ENCODE data around the gene PDPK1. TPM values are rescaled to one million over a fixed set of nuclear protein-coding genes. Genes with fewer than 3 reads are reported as not detected.
A peak's percentile ranks its signal among the peaks of the same experiment; 100 is the strongest.
"Not testable (repeated sequence)": the region's sequence is repeated elsewhere in the genome, so short reads cannot be mapped to it uniquely, and the experiment has no call there.

The PDPK1 gene
- total RNA-seq, 1 donor from 2014 or later: 26.1 TPM

DNA sequence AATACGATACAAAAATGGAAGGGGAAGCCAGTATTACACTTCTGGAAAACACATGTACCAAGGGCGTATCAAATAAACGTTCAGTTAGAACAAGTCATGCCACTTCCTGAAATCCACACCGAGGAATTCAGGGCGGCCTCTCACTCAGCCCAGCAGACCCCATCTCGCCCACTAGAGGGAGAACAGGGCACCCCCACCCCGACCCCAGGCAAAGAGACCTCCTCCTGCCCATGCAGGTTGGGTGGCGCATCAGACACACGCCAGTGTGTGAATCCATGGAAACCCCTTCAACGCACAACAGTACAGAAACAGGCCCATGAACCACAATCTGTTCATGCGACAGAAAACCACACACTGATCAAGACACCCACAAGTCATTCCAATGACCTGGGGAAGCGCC, 81.8 kb downstream of the PDPK1 start:
- ATAC-seq: not testable (repeated sequence)

DNA sequence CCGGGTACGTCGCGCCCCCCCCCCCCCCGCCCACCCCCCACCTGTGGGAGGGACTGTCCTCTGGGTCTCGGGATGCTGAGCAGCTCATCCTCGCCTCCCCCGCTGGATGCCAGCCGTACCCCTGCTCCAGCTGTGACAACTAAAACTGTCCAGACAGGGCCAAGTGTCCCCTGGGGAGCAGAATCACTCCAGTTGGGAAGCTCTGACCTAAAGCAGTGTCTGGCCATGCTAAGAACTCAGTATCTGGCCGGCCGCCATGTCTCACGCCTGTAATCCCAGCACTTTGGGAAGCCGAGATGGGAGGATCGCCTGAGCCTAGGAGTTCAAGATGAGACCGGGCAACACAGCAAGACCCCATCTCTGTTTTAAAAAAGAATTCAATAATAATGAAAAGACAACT, 83.0 kb downstream of the PDPK1 start:
- ATAC-seq: not testable (repeated sequence)

DNA sequence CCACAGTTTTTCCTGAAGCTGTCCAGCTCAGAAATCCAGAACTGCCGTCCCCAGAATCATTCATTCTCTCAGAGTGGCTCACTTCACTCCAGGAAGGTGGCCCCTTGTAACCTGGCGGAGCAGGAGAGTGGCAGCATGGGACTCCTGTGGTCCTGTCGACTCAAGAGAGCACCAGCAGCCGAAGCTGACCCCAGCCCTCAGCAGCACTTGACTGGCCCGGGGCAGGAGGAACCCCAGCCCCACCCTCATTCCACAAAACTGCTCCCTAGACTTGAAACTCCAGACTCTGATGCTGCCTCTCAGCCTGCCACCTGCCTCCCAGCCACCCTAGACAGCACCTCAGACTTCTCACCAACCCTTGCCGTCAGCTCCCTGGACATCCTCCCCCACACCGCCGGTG, 83.6 kb downstream of the PDPK1 start:
- not testable (repeated sequence) for ATAC-seq

DNA sequence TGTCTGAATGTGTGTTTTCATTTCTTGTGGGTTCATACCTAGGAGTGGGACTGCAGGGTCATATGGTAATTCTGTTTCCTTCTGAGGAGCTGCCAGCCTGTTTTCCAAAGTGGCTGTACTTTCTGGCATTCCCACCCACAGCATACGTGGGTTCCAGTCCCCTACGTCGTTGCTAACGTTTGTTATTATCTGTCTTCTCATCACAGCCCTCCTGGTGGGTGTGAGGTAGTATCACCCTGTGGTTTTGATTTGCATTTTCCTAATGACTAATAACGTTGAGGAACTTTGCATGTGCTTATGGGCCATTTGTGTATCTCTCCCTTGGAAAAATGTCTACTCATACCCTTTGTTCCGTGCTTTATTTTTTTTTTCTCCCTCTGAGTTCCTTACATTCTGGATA, 89.3 kb downstream of the PDPK1 start:
- not testable (repeated sequence) for ATAC-seq

DNA sequence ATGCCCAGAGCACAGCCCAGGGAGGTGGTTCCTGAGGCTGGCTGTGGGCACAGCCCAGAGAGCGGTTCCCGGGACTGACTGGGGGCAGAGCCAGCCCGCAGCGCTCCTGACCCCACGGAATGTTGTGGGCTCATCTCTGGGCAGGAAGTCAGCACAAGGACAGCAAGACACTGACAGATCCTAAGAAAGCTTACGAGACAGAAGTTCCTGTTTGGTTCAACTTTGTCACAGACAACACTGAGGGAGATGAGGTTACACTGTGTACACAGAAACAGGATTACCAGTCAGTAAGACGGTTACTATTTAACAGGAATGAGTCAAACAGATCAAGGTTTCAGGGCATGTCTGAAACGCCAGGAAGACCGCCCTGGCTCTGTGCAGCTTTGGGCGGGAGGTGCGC, 93.4 kb downstream of the PDPK1 start:
- ATAC-seq: peak; percentile 81

DNA sequence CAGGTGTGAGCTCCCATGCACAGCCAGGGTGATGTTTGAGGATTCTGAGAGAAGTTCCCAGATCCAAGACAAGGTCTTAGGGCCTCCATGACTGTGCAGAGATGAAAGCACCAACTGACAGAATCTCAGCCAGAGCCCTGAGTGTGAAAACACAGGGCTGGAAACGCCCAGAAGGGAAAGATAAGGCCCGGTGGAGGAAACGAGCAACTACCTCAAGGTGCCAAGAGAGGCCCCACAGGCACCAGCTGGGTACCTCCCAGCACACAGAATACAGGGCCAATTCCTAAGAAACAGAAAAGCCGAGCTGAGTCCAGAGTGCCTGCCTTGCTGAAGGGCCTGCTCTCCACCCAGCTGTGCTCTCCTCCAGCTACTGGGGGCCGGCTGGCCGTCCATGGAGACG, 94.5 kb downstream of the PDPK1 start:
- ATAC-seq: not testable (repeated sequence)

DNA sequence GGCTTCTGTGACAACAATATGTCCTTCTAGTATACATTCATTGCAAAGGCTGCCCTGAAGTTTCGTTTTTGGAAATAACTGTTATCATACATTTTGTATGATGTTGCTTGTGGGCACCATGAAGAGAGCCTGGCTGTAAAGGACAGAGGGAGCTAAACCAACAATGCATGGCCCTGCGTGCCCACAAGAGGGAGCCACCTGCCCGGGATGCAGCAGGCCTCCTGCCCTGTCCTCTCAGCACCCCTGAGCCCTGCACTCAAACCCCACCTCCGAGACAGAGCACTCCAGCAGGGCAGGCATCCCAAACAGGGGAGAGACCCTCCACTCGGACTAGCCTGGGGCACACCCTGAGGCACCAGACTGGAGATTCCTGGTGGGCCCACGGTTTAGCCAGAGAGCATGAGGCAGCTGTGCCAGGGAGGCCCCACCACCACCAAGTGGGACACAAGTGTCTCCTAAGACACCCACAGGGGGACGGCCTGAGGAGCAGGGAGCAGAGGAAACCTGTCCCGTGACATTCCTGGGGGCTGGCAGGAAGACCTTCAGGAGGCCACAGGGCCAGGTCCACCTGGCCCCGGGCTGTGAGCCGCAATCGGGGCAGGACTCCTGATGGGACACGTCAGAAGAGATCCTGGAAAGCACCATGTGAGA, 101.4 kb downstream of the PDPK1 start:
- peak; percentile 82 for ATAC-seq

DNA sequence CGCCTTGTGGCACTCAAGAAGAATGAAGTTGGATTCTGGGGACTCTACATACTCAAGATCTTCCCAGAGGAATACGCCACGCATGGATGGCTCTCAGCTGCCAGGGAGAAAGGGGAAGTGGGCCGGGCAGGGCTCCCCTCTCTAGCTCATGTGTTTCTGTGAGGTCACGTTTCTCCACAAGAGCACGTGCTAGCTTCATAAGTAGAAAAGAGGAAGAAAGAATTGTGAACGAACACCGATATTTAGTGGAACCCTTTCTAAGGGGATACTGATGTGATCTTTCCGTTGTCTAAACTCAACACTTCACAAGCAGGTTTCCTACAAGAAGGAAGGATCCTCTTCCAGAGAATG, 101.9 kb downstream of the PDPK1 start:
- peak; percentile 6 for ATAC-seq

DNA sequence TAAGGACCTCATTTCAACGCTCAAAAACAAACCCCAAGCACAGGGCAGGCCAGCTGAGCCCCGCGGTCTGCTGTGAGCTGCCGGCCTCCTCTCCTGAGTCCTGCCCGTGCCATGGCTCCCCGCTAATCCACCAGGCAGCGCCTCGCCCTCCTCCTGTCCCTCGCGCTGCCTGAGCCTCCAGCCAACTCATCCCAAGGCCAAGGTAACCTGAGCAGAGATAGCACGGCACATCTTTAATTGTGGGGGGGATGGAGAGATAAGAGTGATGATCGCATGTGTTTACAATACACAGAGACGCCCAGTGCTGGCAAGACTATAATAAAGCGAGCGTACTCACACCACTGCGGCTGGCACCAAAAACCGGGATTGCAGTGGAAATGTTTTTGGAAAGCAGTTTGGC, 104.7 kb downstream of the PDPK1 start:
- not testable (repeated sequence) for ATAC-seq

- not testable (repeated sequence) for ATAC-seq
Observed at GRCh38 chr16:2644754-2645453, 107.1 kb downstream of the PDPK1 start.

- ATAC-seq: peak; percentile 7
Observed at GRCh38 chr16:2651268-2651871, 113.5 kb downstream of the PDPK1 start.

Other genes with a start within 250 kb of the PDPK1 start
- gene ABCA3, start 197.3 kb upstream of the PDPK1 start, total RNA-seq: 1.2 TPM
- 11.1 TPM for gene CCNF, start 108.6 kb upstream of the PDPK1 start, total RNA-seq
- gene TEDC2, start 77.9 kb upstream of the PDPK1 start, total RNA-seq: 3.1 TPM
- 0.08 TPM for gene NTN3, start 66.7 kb upstream of the PDPK1 start, total RNA-seq
- 2.0 TPM for gene TBC1D24, start 62.9 kb upstream of the PDPK1 start, total RNA-seq
- gene ATP6V0C, start 24.1 kb upstream of the PDPK1 start, total RNA-seq: 205 TPM
- gene AMDHD2, start 17.6 kb upstream of the PDPK1 start, total RNA-seq: 19.0 TPM
- not detected for gene CEMP1, start 6.6 kb upstream of the PDPK1 start, total RNA-seq
- 37.7 TPM for gene KCTD5, start 144.5 kb downstream of the PDPK1 start, total RNA-seq
- gene PRSS27, start 182.2 kb downstream of the PDPK1 start, total RNA-seq: 191 TPM
- gene SRRM2, start 214.6 kb downstream of the PDPK1 start, total RNA-seq: 280 TPM
- gene ELOB, start 239.3 kb downstream of the PDPK1 start, total RNA-seq: 310 TPM
- not detected for gene PRSS33, start 249.5 kb downstream of the PDPK1 start, total RNA-seq

Measured in esophagus mucosa (tissue), 1 donor.